Measurements from ENCODE around the gene PAX3.
A peak's percentile ranks its signal among the peaks of the same experiment; 100 is the strongest.

PAX3 gene

GRCh38 chr2:222296911-222297599 lies 1.7 kb downstream of the PAX3 start:
- H3K4me2 ChIP-seq (ENCODE audit: low read length): no peak overlapping the region
- TF ChIP-seq EZH2phosphoT487 (IDR thresholded peaks at IDR 0.05; ENCODE audit: low read depth) (no peak), CTCF (IDR thresholded peaks at IDR 0.05; ENCODE audit: low read depth, low read length) (no peak)
- no peak overlapping the region for H3K4me3 ChIP-seq (ENCODE audit: low read length)
- H3K36me3 ChIP-seq (replicated peaks; ENCODE audit: low read depth, low read length): no peaks in the 10 kb centered on the region
- no peaks in the 10 kb centered on the region for H3K79me2 ChIP-seq (ENCODE audit: low read length)
- no peak overlapping the region for H2AFZ ChIP-seq (ENCODE audit: low read depth, low read length)
- no peak overlapping the region for H3K27ac ChIP-seq (ENCODE audit: low read length)
- no peaks in the 10 kb centered on the region for H4K20me1 ChIP-seq (ENCODE audit: insufficient read depth, low read length)
- H3K9me3 ChIP-seq (ENCODE audit: insufficient read depth, low read length): no peaks in the 10 kb centered on the region
- no peaks in the 10 kb centered on the region for H3K27me3 ChIP-seq (ENCODE audit: low read depth, low read length)
- no peak overlapping the region for H3K9ac ChIP-seq (ENCODE audit: low read length)
- H3K4me1 ChIP-seq (ENCODE audit: low read length): no peaks in the 10 kb centered on the region

GRCh38 chr2:222296311-222296741 lies 2.5 kb downstream of the PAX3 start:
- Histone ChIP-seq H3K27ac (ENCODE audit: low read length) (no peak overlapping the region), H3K9ac (ENCODE audit: low read length) (no peak overlapping the region), H3K36me3 (replicated peaks; ENCODE audit: low read depth, low read length) (no peaks in the 10 kb centered on the region), H3K4me3 (ENCODE audit: low read length) (peak overlapping the region; percentile 26), H3K4me2 (ENCODE audit: low read length) (peak overlapping the region; percentile 30), H3K9me3 (ENCODE audit: insufficient read depth, low read length) (no peaks in the 10 kb centered on the region), H3K4me1 (ENCODE audit: low read length) (no peaks in the 10 kb centered on the region), H2AFZ (ENCODE audit: low read depth, low read length) (no peak overlapping the region), H4K20me1 (ENCODE audit: insufficient read depth, low read length) (no peaks in the 10 kb centered on the region), H3K79me2 (ENCODE audit: low read length) (no peaks in the 10 kb centered on the region), H3K27me3 (ENCODE audit: low read depth, low read length) (no peaks in the 10 kb centered on the region)
- TF ChIP-seq CTCF (IDR thresholded peaks at IDR 0.05; ENCODE audit: low read depth, low read length) (no peak), EZH2phosphoT487 (IDR thresholded peaks at IDR 0.05; ENCODE audit: low read depth) (no peak)

- no peak overlapping the region for H3K9ac ChIP-seq (ENCODE audit: low read length)
- no peak for TF ChIP-seq EZH2phosphoT487 (IDR thresholded peaks at IDR 0.05; ENCODE audit: low read depth)
- TF ChIP-seq CTCF (IDR thresholded peaks at IDR 0.05; ENCODE audit: low read depth, low read length): no peak
- no peaks in the 10 kb centered on the region for H3K79me2 ChIP-seq (ENCODE audit: low read length)
- no peak overlapping the region for H3K27ac ChIP-seq (ENCODE audit: low read length)
- no peaks in the 10 kb centered on the region for H3K27me3 ChIP-seq (ENCODE audit: low read depth, low read length)
- H3K4me2 ChIP-seq (ENCODE audit: low read length): peak overlapping the region; percentile 30
- H3K4me3 ChIP-seq (ENCODE audit: low read length): peak overlapping the region; percentile 26
- no peaks in the 10 kb centered on the region for H3K9me3 ChIP-seq (ENCODE audit: insufficient read depth, low read length)
- no peaks in the 10 kb centered on the region for H4K20me1 ChIP-seq (ENCODE audit: insufficient read depth, low read length)
- no peaks in the 10 kb centered on the region for H3K36me3 ChIP-seq (replicated peaks; ENCODE audit: low read depth, low read length)
- no peak overlapping the region for H2AFZ ChIP-seq (ENCODE audit: low read depth, low read length)
- no peaks in the 10 kb centered on the region for H3K4me1 ChIP-seq (ENCODE audit: low read length)
These were observed 3.3 kb downstream of the PAX3 start for GRCh38 chr2:222295368-222296062.

GRCh38 chr2:222294996-222295367 lies 3.8 kb downstream of the PAX3 start:
- no peak overlapping the region for H3K27ac ChIP-seq (ENCODE audit: low read length)
- H3K4me3 ChIP-seq (ENCODE audit: low read length): no peak overlapping the region
- TF ChIP-seq CTCF (IDR thresholded peaks at IDR 0.05; ENCODE audit: low read depth, low read length): no peak
- TF ChIP-seq EZH2phosphoT487 (IDR thresholded peaks at IDR 0.05; ENCODE audit: low read depth): no peak
- no peaks in the 10 kb centered on the region for H3K9me3 ChIP-seq (ENCODE audit: insufficient read depth, low read length)
- no peaks in the 10 kb centered on the region for H3K36me3 ChIP-seq (replicated peaks; ENCODE audit: low read depth, low read length)
- no peak overlapping the region for H3K9ac ChIP-seq (ENCODE audit: low read length)
- no peaks in the 10 kb centered on the region for H4K20me1 ChIP-seq (ENCODE audit: insufficient read depth, low read length)
- no peaks in the 10 kb centered on the region for H3K27me3 ChIP-seq (ENCODE audit: low read depth, low read length)
- H3K79me2 ChIP-seq (ENCODE audit: low read length): no peaks in the 10 kb centered on the region
- H3K4me1 ChIP-seq (ENCODE audit: low read length): no peaks in the 10 kb centered on the region
- H3K4me2 ChIP-seq (ENCODE audit: low read length): no peak overlapping the region
- no peak overlapping the region for H2AFZ ChIP-seq (ENCODE audit: low read depth, low read length)

All from OCI-LY3 (cell line).